ENCODE measurements around the gene TTPAL. TPM values are rescaled to one million over a fixed set of nuclear protein-coding genes. Genes with fewer than 3 reads are reported as not detected.

Gene TTPAL
- 22.5 and 22.6 TPM in 2 replicates for total RNA-seq

GRCh38 chr20:44475694-44476560 lies at the start of gene TTPAL:
TSS of gene TTPAL (plus strand) at chr20:44475874. CDS start at chr20:44480000, 4,126 bp downstream.

GRCh38 chr20:44521484-44522481 lies 46.1 kb downstream of the TTPAL start, which contains the start of gene SERINC3:
TSS of gene SERINC3 (minus strand) at chr20:44522070. CDS start at chr20:44521951, 119 bp downstream.

Other genes with a start within 250 kb of the TTPAL start
- gene GDAP1L1, start 228.6 kb upstream of the TTPAL start, total RNA-seq, result 0.44 TPM in 1 of 2 replicates, not detected in the other
- 7.1 and 7.6 TPM in 2 replicates for gene FITM2, start 164.7 kb upstream of the TTPAL start, total RNA-seq
- gene R3HDML, start 138.8 kb upstream of the TTPAL start, total RNA-seq, result not detected in 2 replicates
- gene HNF4A, start 120.2 kb upstream of the TTPAL start, total RNA-seq, result not detected in 2 replicates
- gene SERINC3, start 46.2 kb downstream of the TTPAL start, total RNA-seq, result 74.1 and 74.2 TPM in 2 replicates
- 75.7 and 77.6 TPM in 2 replicates for gene PKIG, start 106.7 kb downstream of the TTPAL start, total RNA-seq
- gene ADA, start 175.8 kb downstream of the TTPAL start, total RNA-seq, result 28.9 and 31.5 TPM in 2 replicates
- 23.6 and 25.1 TPM in 2 replicates for gene CCN5, start 239.5 kb downstream of the TTPAL start, total RNA-seq